GM21723 (cell line): Measurements from ENCODE around the gene RAB11FIP4.

Experiments
- ATAC-seq: cut with Tn5 transposase; IDR thresholded peaks from one replicate; pipeline ENCODE4 v1.9.1; 2021; ENCODE audit warnings: mild to moderate bottlenecking, moderate library complexity; ENCODE audit not compliant: unreplicated experiment

The RAB11FIP4 gene

GRCh38 chr17:31564883-31565301 is 173.4 kb downstream of the RAB11FIP4 start:
- no peak for ATAC-seq

- no peak for ATAC-seq
Measured at GRCh38 chr17:31565652-31566051, 174.2 kb downstream of the RAB11FIP4 start.

- ATAC-seq: no peak
Measured at GRCh38 chr17:31566247-31566991, 174.9 kb downstream of the RAB11FIP4 start.

GRCh38 chr17:31566992-31567373 is 175.5 kb downstream of the RAB11FIP4 start:
- no peak for ATAC-seq

GRCh38 chr17:31568121-31568520 is 176.6 kb downstream of the RAB11FIP4 start:
- ATAC-seq: no peak

- ATAC-seq: no peak
Measured at GRCh38 chr17:31568539-31568938, 177.1 kb downstream of the RAB11FIP4 start.

- no peak for ATAC-seq
Measured at GRCh38 chr17:31570231-31570630, 178.8 kb downstream of the RAB11FIP4 start.

GRCh38 chr17:31570951-31571892 is 179.7 kb downstream of the RAB11FIP4 start:
- no peak for ATAC-seq

GRCh38 chr17:31572341-31572740 is 180.9 kb downstream of the RAB11FIP4 start:
- no peak for ATAC-seq

- no peak for ATAC-seq
Measured at GRCh38 chr17:31573047-31573446, 181.6 kb downstream of the RAB11FIP4 start.

GRCh38 chr17:31573861-31574260 is 182.4 kb downstream of the RAB11FIP4 start:
- ATAC-seq: no peak

GRCh38 chr17:31574458-31574857 is 183.0 kb downstream of the RAB11FIP4 start:
- no peak for ATAC-seq

- ATAC-seq: no peak
Measured at GRCh38 chr17:31575043-31575442, 183.6 kb downstream of the RAB11FIP4 start.

GRCh38 chr17:31579265-31579664 is 187.8 kb downstream of the RAB11FIP4 start:
- no peak for ATAC-seq

GRCh38 chr17:31580316-31580705 is 188.8 kb downstream of the RAB11FIP4 start:
- no peak for ATAC-seq

- no peak for ATAC-seq
Measured at GRCh38 chr17:31580706-31581490, 189.4 kb downstream of the RAB11FIP4 start.

- ATAC-seq: no peak
Measured at GRCh38 chr17:31581491-31581890, 190.0 kb downstream of the RAB11FIP4 start.

GRCh38 chr17:31582151-31582907 is 190.9 kb downstream of the RAB11FIP4 start:
- ATAC-seq: no peak

GRCh38 chr17:31583772-31584356 is 192.4 kb downstream of the RAB11FIP4 start:
- no peak for ATAC-seq
